Measurements from ENCODE around the gene ZNF613.

The ZNF613 gene

GRCh38 chr19:51926784-51927741 lies at the start of gene ZNF613:
Gene ZNF613, plus strand, starts transcription at chr19:51927472. Its CDS starts 8,749 bp downstream, at chr19:51936221.
- no peaks in the 10 kb centered on the region; the same call in 1 of the 2 replicates for H3K36me3 ChIP-seq (ENCODE audit: insufficient read depth)
- no peak within 1 kb of the TSS for H3K4me3 ChIP-seq (IDR thresholded peaks at IDR 0.05; ENCODE audit: insufficient read depth, low read depth, low read length)
- H3K79me2 ChIP-seq (ENCODE audit: insufficient read depth, low read depth): no peaks in the 10 kb centered on the region
- no peak for TF ChIP-seq CTCF (conservative IDR thresholded peaks at IDR 0.05; ENCODE audit: low read depth, low read length)
- H3K27ac ChIP-seq: no peak within 1 kb of the TSS
- no peaks in the 10 kb centered on the region for H3K4me1 ChIP-seq (ENCODE audit: low read depth, poor library complexity, severe bottlenecking)
- H2AFZ ChIP-seq (ENCODE audit: low read depth): peak within 1 kb of the TSS; percentile 43
- peak within 1 kb of the TSS; percentile 2; the same call in 1 of the 2 replicates for H3K9ac ChIP-seq
- H4K20me1 ChIP-seq (ENCODE audit: insufficient read depth): no peaks in the 10 kb centered on the region
- H3K27me3 ChIP-seq (ENCODE audit: insufficient read depth, low read depth): no peaks in the 10 kb centered on the region
- no peak within 1 kb of the TSS for H3K4me2 ChIP-seq

GRCh38 chr19:51882518-51882917 lies 44.8 kb upstream of the ZNF613 start:
- Histone ChIP-seq H3K36me3 (ENCODE audit: insufficient read depth) (no peaks in the 10 kb centered on the region), H3K27ac (no peak overlapping the region), H3K4me3 (IDR thresholded peaks at IDR 0.05; ENCODE audit: insufficient read depth, low read depth, low read length) (no peak overlapping the region), H3K27me3 (ENCODE audit: insufficient read depth, low read depth) (no peaks in the 10 kb centered on the region; the same call in 1 of the 2 replicates), H3K4me2 (no peak overlapping the region), H3K9ac (no peak overlapping the region), H2AFZ (ENCODE audit: low read depth) (no peak overlapping the region), H3K79me2 (ENCODE audit: insufficient read depth, low read depth) (no peaks in the 10 kb centered on the region), H3K4me1 (ENCODE audit: low read depth, poor library complexity, severe bottlenecking) (no peaks in the 10 kb centered on the region), H4K20me1 (ENCODE audit: insufficient read depth) (no peaks in the 10 kb centered on the region)
- TF ChIP-seq CTCF (conservative IDR thresholded peaks at IDR 0.05; ENCODE audit: low read depth, low read length): no peak

DNA sequence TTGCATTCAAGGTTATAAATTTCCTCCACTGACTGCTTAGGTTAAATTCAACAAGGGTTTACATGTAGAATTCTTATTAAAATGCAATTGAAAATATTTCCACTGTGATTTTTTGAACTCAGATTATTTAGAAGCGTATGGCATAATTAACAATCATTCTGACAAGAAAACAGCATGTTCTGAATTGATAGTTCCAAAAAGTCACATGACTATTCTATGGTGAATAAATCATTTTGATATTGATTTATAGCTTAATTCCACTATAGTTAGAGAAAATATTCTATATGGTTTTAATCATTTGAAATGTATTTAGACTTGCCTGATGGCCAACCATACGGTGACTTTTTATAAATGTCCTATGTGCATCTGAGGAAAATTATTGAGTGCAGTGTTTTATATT lies 42.6 kb upstream of the ZNF613 start:
- Histone ChIP-seq H3K79me2 (ENCODE audit: insufficient read depth, low read depth) (no peaks in the 10 kb centered on the region), H3K9ac (no peak overlapping the region), H3K36me3 (ENCODE audit: insufficient read depth) (no peaks in the 10 kb centered on the region), H4K20me1 (ENCODE audit: insufficient read depth) (no peaks in the 10 kb centered on the region), H3K4me1 (ENCODE audit: low read depth, poor library complexity, severe bottlenecking) (no peaks in the 10 kb centered on the region), H3K4me2 (no peak overlapping the region), H3K27ac (no peak overlapping the region), H2AFZ (ENCODE audit: low read depth) (no peak overlapping the region), H3K4me3 (IDR thresholded peaks at IDR 0.05; ENCODE audit: insufficient read depth, low read depth, low read length) (no peak overlapping the region), H3K27me3 (ENCODE audit: insufficient read depth, low read depth) (no peaks in the 10 kb centered on the region; the same call in 1 of the 2 replicates)
- no peak for TF ChIP-seq CTCF (conservative IDR thresholded peaks at IDR 0.05; ENCODE audit: low read depth, low read length)

DNA sequence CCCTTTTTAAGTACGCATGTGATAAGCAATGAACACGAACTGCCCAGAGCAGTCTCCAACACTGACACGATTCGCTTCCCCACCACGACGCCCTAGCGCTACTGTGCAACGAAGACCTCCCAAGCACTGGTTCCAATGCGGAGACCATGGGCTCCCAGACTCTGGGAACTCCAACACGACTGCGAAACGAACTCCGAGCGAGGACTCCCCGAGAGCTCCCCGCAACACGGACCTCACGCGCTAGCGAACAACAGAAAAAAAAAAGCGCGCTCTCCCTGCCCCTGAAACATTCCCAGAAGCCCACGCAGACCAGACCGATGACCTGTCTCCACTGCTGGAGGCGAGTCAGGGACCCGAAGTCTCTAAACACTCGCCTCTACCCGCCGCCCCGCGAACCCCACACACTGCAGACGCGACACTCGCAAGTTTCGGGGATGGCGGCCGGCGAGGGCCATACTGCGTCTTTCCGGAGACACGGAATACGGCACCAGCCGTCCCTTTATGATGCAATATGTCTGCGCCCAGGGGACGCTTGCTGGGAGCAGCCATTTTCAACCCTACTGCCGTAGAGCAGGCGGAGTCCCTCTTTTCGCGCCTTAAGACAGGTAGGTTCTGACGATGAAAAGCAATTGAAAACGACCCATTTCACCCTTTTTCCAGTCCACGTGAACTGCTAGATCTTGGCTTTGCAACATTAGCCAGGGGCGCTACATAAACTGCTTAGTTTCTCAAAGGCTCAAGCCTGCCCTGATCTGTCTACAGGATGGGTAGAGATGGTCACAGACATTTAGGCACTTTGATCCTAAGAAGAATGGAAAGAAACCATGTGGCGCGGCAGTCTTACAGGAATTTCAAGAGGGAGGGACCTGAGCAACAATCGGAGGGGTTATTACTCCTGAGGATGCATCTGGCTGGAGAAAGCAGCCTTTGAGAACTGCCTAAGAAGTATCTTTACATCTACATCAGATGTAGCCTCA lies 39.5 kb upstream of the ZNF613 start, which contains the start of gene ZNF577:
Gene ZNF577 (minus strand): TSS at position 430 of the 977 bp plus-strand sequence. CDS start 7,569 bp downstream, outside the sequence.
- Histone ChIP-seq H3K9ac (no peak within 1 kb of the TSS), H3K4me2 (no peak within 1 kb of the TSS), H2AFZ (ENCODE audit: low read depth) (no peak within 1 kb of the TSS), H3K79me2 (ENCODE audit: insufficient read depth, low read depth) (no peaks in the 10 kb centered on the region), H3K27ac (no peak within 1 kb of the TSS), H4K20me1 (ENCODE audit: insufficient read depth) (no peaks in the 10 kb centered on the region), H3K36me3 (ENCODE audit: insufficient read depth) (no peaks in the 10 kb centered on the region), H3K27me3 (ENCODE audit: insufficient read depth, low read depth) (no peaks in the 10 kb centered on the region; the same call in 1 of the 2 replicates), H3K4me3 (IDR thresholded peaks at IDR 0.05; ENCODE audit: insufficient read depth, low read depth, low read length) (no peak within 1 kb of the TSS), H3K4me1 (ENCODE audit: low read depth, poor library complexity, severe bottlenecking) (no peaks in the 10 kb centered on the region)
- no peak for TF ChIP-seq CTCF (conservative IDR thresholded peaks at IDR 0.05; ENCODE audit: low read depth, low read length)

Measured in KMS-11 (cell line).